NT2/D1 (cell line): ENCODE data around the gene SCARF2.

Experiments used
- DNase-seq: peaks from one replicate; pipeline ENCODE4 v3.0.0-alpha.2; 2011; ENCODE audit warnings: low read depth, low spot score
- H3K27me3 ChIP-seq: 2 replicates; pipeline ENCODE4 v1.6.0; 2011; ENCODE audit warnings: mild to moderate bottlenecking; ENCODE audit not compliant: insufficient read length, insufficient read depth
- H3K36me3 ChIP-seq: 2 replicates; pipeline ENCODE4 v1.6.1; 2011; ENCODE audit warnings: mild to moderate bottlenecking, low read length, mixed read lengths; ENCODE audit not compliant: insufficient read depth, insufficient read length
- H3K4me1 ChIP-seq: 2 replicates; pipeline ENCODE4 v1.5.1; 2011; ENCODE audit not compliant: insufficient read depth, insufficient read length
- H3K4me3 ChIP-seq: 2 replicates; pipeline ENCODE4 v1.5.1; 2011; ENCODE audit warnings: low read depth; ENCODE audit not compliant: insufficient read length
- H3K9ac ChIP-seq: 2 replicates; pipeline ENCODE4 v1.6.0; 2011; ENCODE audit warnings: low read depth; ENCODE audit not compliant: insufficient read length
- H3K9me3 ChIP-seq: 2 replicates; pipeline ENCODE4 v1.5.1; 2011; ENCODE audit warnings: mild to moderate bottlenecking, low read length; ENCODE audit not compliant: insufficient read depth
- SUZ12 ChIP-seq: IDR thresholded peaks from 2 replicates; pipeline ENCODE4 v1.6.1; 2011; ENCODE audit not compliant: insufficient read length, insufficient read depth; ENCODE audit errors: extremely low read depth
- YY1 ChIP-seq: IDR thresholded peaks from 2 replicates; pipeline ENCODE4 v1.6.1; 2011; ENCODE audit not compliant: insufficient read length, insufficient read depth
- ZNF274 ChIP-seq: IDR thresholded peaks from 2 replicates; pipeline ENCODE4 v1.6.1; 2011; ENCODE audit warnings: mild to moderate bottlenecking, low read depth, low read length

SCARF2 gene

DNA sequence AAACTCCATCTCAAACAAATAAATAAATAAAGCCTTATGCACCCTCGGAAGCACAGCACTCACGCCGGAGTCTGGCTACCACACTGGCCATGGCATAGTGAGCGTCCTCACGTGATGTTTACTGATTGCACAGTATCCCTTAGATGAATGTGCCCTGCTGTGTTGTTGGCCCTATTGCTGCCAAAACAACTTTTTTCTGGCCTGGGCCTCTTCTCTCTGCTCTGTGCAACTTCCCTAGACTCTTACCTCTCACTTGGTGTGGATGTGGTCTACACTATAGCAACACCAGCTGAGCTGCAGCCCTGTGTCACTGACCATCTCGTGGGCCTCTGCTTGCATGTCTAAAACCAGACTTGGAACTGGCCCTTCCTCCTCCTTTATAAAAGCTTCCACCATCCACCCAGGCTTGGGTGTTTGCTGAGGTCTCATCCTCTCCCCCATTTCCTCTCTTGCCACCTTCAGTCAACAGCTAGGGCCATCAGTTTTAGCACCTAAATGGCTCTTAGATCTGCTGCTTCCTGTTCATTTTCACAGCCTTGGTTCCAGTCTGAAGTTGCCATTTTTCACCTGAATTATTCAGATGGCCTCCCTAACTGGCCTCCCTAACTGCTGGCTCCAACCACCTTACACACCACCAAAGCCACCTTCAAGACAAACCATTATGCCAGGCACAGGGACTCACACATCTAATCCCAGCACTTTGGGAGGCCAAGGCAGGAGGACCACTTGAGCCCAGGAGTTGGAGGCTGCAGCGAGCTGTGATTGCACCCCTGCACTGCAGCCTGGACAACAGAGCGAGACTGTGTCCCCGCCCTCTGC is 34.5 kb downstream of the SCARF2 start:
- no peak for DNase-seq
- Histone ChIP-seq H3K9me3 (no peaks in the 10 kb centered on the region), H3K27me3 (no peaks in the 10 kb centered on the region), H3K4me1 (no peaks in the 10 kb centered on the region), H3K4me3 (no peak overlapping the region), H3K36me3 (peaks cover 67% of the 10 kb centered on the region), H3K9ac (no peak overlapping the region)
- no peak for TF ChIP-seq YY1
- no peak for TF ChIP-seq ZNF274
- no peak for TF ChIP-seq SUZ12

DNA sequence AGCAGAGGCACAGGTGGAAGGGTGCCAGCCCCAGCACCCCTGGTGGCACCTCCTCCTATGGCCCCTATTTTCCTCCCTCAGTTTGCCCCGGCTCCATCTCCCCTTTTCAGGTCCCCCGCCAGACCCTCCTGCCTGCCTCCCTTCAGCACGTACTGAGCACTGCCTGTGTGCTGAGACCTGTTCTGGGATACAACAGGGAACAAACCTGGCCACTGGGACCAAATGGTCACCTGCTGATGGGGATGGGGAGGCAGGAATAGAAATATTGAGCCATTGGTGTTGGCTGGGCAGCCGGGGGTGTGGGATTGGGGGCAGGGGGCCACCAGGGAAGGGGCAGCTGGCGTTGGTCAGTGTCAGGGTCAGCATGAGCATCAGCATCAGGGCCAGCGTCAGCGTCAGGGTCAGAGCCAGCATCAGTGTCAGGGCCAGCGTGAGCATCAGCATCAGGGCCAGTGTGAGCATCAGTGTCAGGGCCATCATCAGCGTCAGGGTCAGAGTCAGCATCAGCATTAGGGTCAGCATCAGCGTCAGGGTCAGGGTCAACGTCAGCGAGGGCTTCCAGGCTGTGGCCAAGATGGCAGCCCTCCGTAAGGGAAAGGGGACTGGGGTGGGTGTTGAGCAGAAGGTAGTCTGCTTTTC is 36.1 kb downstream of the SCARF2 start:
- H3K27me3 ChIP-seq: no peaks in the 10 kb centered on the region
- H3K9ac ChIP-seq: no peak overlapping the region
- no peaks in the 10 kb centered on the region for H3K4me1 ChIP-seq
- no peak overlapping the region for H3K4me3 ChIP-seq
- H3K36me3 ChIP-seq: peaks cover 59% of the 10 kb centered on the region
- DNase-seq: no peak
- H3K9me3 ChIP-seq: no peaks in the 10 kb centered on the region
- TF ChIP-seq ZNF274 (no peak), SUZ12 (no peak), YY1 (no peak)

DNA sequence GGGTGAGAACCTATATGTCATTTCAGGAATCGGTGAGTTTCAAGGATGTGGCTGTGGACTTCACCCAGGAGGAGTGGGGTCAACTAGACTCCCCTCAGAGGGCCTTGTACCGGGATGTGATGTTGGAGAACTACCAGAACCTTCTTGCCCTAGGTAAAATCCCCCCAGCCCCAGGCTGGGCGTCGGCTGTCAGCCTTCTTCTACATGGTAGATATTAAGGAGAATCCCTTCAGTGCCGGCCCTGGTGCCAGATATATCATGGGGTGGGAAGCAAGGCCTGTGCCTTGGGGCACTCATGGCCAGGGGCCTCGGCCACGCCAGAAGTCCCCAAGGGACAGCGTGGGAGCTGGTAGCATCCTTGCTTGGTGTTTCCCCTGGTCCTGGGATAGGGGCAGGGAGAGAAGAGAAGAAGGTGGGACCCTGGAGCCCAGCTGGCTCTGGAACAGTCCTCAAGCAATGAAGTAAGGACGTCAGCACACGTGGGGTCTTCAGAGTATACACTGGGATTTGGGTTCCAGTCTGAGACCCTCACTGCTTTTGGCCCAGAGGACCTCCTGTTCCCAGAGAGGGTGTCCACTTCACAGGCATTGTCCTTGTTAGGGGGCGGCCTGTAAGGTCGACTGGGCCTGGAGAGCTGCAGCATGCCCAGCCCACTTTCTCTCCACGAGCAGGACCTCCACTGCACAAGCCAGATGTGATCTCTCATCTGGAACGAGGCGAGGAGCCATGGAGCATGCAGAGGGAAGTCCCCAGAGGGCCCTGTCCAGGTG is 36.8 kb downstream of the SCARF2 start:
- Histone ChIP-seq H3K36me3 (peaks cover 52% of the 10 kb centered on the region), H3K4me1 (no peaks in the 10 kb centered on the region), H3K9ac (no peak overlapping the region), H3K4me3 (no peak overlapping the region), H3K27me3 (no peaks in the 10 kb centered on the region), H3K9me3 (no peaks in the 10 kb centered on the region)
- no peak for DNase-seq
- TF ChIP-seq ZNF274: no peak
- TF ChIP-seq YY1: no peak
- no peak for TF ChIP-seq SUZ12

DNA sequence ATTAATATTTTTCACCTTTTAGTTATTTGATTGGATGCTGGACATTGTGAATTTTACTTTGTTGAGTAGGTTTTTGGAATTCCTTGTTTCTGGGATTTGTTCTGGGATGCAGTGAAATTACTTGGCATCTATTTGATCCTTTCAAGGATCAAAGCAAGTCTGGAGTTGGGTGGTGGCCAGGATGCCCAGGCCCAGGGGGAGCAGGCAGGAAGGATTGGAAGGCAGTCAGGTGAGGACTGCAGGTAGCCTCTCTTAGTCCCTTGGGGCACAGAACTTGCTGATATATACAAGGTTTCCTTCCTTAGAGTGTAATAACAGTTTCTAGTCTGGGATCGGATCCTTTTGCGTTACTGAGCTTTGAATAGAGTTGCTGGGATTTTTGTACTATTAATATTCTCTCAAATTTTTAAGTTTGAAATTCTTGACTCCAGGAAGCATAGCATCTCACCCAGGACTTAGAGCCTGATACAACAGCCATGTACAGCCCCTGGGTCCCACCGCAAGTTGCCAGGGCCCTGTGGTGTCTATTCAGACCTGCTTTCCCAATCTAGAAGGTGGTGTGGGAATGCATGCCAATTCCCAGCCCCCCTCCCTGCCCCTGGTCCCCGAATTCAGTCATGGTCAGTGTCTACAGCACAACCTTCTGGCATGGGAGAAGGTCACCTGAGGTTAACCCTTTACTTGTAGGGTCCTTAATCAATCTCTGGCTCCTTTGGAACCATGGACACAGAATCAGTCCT is 37.6 kb downstream of the SCARF2 start:
- Histone ChIP-seq H3K4me1 (no peaks in the 10 kb centered on the region), H3K36me3 (peaks cover 52% of the 10 kb centered on the region), H3K4me3 (no peak overlapping the region), H3K9ac (no peak overlapping the region), H3K9me3 (no peaks in the 10 kb centered on the region), H3K27me3 (no peaks in the 10 kb centered on the region)
- TF ChIP-seq SUZ12 (no peak), ZNF274 (no peak), YY1 (no peak)
- DNase-seq: no peak

DNA sequence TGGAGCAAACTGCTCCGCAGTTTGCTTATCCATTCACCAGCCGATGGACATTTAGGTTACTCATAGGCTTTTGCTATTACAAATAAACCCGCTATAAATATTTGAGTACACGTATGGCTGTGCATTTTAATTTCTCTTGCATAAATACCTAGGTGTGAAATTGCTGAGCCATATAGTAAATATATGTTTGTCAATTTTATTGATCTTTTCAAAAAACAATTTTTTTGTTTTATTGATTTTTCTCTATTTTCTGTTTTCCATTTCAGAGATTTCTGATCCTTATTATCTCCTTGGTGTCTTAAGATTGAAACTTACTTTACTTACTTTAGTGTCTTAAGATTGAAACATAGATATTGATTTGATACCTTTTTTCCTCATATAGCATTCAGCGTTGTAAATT is 39.2 kb downstream of the SCARF2 start:
- H3K36me3 ChIP-seq: peaks cover 41% of the 10 kb centered on the region
- H3K4me1 ChIP-seq: no peaks in the 10 kb centered on the region
- H3K9me3 ChIP-seq: no peaks in the 10 kb centered on the region
- no peak overlapping the region for H3K9ac ChIP-seq
- H3K4me3 ChIP-seq: no peak overlapping the region
- no peak for TF ChIP-seq YY1
- no peak for TF ChIP-seq SUZ12
- no peak for TF ChIP-seq ZNF274
- no peak for DNase-seq
- no peaks in the 10 kb centered on the region for H3K27me3 ChIP-seq

DNA sequence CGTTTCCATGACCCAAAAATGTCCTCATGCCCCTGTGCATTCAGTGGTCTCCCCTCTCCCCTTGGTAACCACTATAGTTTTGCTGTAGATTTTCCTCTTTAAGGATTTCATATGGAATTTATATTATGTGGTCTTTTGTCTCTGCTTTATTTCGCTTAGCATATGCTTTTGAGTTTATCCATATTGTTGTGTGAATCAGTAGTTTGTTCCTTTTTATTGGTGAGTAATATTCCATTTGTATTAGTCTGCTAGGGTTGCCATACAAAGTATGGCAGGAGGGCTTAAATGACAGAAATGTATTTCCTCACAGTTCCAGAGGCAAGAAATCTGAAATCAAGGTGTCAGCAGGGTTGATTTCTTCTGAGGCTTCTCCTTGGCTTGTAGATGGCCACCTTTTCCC is 40.1 kb downstream of the SCARF2 start:
- Histone ChIP-seq H3K36me3 (peaks cover 34% of the 10 kb centered on the region), H3K4me1 (no peaks in the 10 kb centered on the region), H3K9ac (no peak overlapping the region), H3K27me3 (no peaks in the 10 kb centered on the region), H3K9me3 (no peaks in the 10 kb centered on the region), H3K4me3 (no peak overlapping the region)
- no peak for TF ChIP-seq SUZ12
- TF ChIP-seq YY1: no peak
- TF ChIP-seq ZNF274: no peak
- DNase-seq: no peak
